GM21737 (cell line): ENCODE data around the gene AVPR2.

Source experiments
- ATAC-seq: cut with Tn5 transposase; IDR thresholded peaks from one replicate; pipeline ENCODE4 v1.9.1; 2021; ENCODE audit warnings: mild to moderate bottlenecking, moderate library complexity; ENCODE audit not compliant: unreplicated experiment

The AVPR2 gene

GRCh38 chrX:153870791-153871360 is 33.6 kb upstream of the AVPR2 start:
- ATAC-seq, result no peak

GRCh38 chrX:153871451-153871850 is 33.0 kb upstream of the AVPR2 start:
- no peak for ATAC-seq

- no peak for ATAC-seq
These were observed 32.3 kb upstream of the AVPR2 start for GRCh38 chrX:153871946-153872878.

- ATAC-seq, result no peak
These were observed 31.0 kb upstream of the AVPR2 start for GRCh38 chrX:153873282-153874084.

DNA sequence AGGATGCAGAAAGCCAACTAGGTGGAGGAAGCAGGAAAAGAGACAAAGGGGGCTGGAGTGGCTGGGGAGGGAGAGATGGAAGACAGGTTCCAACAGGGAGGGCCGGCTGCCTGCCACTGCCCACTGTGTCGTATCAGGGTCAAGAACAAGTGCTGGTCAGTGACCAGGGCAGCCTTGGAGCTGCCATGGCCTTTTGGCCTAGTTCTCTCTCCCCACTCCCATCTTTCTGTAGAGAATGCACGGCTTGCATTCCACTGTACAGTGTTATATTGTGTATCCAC is 30.4 kb upstream of the AVPR2 start:
- no peak for ATAC-seq

- no peak for ATAC-seq
These were observed 29.9 kb upstream of the AVPR2 start for GRCh38 chrX:153874366-153875125.

- ATAC-seq, result no peak
These were observed 28.9 kb upstream of the AVPR2 start for GRCh38 chrX:153875391-153876111.

- no peak for ATAC-seq
These were observed 28.4 kb upstream of the AVPR2 start for GRCh38 chrX:153876112-153876491.

GRCh38 chrX:153877571-153878261 is 26.8 kb upstream of the AVPR2 start:
- ATAC-seq, result no peak

DNA sequence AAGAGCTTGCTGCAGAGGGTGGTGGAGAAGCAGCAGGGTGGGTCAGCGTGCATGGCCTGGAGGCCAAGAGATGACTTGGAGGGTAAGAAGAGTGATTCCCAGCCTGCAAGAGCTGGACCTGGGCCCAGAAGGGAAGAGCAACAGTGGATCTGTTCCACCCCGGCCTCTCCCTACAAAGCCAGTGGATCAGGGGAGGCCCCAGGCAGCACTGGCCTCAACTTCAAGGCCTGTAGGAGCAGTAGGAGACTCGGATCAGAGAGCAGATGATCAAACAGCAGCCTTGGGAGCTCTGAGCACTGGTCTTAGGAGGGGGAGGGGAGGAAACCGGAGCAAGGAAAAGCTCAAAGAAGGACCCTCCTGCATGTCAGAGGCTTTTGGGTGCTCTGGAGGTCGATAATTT is 26.1 kb upstream of the AVPR2 start:
- no peak for ATAC-seq

GRCh38 chrX:153878969-153879653 is 25.4 kb upstream of the AVPR2 start:
- no peak for ATAC-seq

DNA sequence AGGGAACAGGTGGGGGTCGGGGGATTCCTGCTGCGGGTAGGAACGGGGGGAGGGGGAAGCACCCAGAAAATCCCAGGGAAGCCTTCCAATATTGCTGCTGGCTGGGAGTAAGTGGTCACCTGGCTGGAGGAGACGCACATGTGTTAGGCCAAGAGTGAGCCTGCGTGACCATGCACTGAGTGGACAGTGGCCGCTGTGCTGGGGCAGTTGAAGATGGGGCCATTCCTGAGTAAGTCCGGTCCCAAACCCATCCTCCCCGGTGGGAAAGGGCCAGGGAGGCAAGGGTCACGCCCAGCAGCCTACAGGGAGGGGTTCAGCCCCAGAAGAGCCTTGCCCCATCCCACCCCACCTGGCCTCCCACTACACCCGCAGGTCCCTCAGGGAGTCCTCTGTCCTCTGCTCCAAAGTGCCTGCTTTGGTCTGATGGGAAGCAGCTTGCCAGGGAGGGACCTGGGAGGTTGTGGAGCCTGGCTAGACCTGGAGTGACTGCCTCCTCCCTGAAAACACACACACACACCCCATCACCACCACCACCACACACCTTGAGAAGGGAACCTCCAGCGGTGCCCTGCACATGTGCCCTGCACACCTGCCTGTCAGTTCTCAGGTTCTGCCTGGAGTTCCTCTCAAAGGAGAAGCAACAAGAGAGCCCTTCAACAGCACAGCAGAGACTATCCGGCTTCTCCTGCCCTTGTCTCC is 24.6 kb upstream of the AVPR2 start:
- no peak for ATAC-seq

DNA sequence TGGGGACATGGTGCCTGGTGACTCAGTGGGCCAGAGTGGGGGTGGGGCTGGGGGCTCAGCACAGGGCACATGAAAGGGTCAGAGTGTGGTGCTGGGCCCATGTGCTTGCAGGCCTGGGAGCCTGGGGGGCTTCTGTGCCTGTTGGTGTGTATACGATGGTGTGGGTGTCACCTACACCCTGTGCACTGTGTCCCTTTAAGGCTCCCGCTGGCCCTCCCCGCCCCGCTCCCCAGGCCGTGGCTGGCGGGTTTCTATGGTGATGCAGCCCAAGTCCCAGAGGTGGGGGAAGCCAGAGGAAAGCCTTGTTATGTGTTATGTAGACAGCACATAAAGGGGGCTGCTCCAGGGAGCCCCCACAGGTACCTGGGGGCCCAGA is 24.0 kb upstream of the AVPR2 start:
- ATAC-seq, result no peak

GRCh38 chrX:153881281-153881680 is 23.2 kb upstream of the AVPR2 start:
- no peak for ATAC-seq

- no peak for ATAC-seq
These were observed 22.4 kb upstream of the AVPR2 start for GRCh38 chrX:153882086-153882498.

DNA sequence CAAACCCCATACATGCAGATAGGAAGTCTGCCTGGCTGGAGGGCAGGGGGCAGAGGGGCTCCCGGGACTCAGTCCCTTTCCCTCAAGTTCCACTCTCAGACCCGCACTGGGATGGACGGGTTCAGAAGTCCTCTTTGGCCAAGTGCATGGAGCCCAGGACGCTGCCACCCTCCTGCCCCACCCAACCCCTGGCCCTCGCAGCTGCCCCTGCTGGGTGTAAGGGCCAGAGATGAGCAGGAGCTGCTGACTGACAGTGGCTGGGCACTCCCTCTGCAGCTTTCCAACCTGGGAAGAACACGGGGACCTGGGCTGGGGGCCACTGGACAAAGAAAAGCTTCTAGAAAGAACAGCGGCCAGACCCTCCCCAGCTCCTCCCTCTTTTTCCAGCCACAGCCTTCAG is 21.9 kb upstream of the AVPR2 start:
- no peak for ATAC-seq

DNA sequence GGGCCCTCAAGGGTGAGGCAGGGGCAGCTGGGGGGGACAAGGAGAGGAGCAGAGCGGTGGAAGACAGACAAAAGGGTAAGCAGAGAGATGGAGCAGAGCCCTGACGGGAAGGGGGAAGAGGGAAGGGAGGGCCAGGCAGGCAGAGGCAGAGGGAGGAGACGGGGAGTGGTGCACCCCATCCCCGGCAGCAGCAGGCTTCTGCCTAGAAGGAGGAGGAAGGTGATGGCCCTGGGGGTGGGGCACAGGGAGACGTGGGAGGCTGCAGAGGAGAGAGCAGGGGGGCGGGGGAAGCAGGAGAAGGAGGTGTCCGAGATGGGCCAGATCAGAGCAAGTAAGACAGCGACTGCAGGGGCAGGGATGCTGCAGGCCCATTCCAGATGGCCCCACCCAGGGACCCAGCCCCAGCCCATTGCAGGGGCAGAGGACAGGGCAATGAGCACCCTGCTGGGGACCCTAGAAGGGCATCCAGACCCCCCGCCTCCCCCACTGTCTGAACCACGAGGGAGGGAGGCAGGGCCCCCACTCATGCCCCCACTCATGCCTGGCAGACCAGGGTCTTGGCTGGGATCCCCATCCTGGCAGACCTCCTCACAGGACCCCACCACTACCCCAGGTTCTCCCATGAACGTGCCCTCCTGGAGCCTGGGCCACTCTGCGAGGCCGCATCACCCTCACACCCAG is 21.2 kb upstream of the AVPR2 start:
- ATAC-seq, result no peak

DNA sequence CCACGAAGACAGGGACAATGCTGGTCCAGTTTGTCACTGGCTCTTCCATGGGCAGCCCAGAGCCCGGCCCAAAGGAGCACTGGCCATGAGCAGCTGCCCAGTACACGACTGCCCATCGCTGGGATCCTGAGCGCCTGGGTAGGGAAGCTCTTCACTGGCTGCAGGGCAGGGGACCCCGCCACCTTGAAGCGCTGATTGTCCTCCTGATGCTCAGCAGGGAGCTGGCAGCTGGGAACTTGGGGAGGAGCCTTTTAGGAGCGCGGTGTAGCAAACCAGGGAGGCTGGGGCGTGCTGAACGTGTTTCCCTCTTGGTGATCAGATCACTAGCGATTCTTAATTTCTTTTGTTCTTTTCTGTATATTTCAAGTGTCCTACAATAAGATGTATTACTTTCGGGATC is 20.3 kb upstream of the AVPR2 start:
- no peak for ATAC-seq
